ENCODE data around the gene TYMP. TPM values are rescaled to one million over a fixed set of nuclear protein-coding genes. Genes with fewer than 3 reads are reported as not detected.

The TYMP gene
- 31.7 and 36.5 TPM in 2 replicates for total RNA-seq

GRCh38 chr22:50529897-50530579, at the start of gene TYMP:
TYMP (minus strand) TSS chr22:50530012; CDS start chr22:50529709, 303 bp downstream.

GRCh38 chr22:50577987-50578775, 48.4 kb upstream of the TYMP start, which contains the start of gene CPT1B:
CPT1B (minus strand) TSS chr22:50578427; CDS start chr22:50577915, 512 bp downstream.

GRCh38 chr22:50562523-50563412, 33.0 kb upstream of the TYMP start, which contains the start of gene SYCE3:
SYCE3 (minus strand) TSS chr22:50562919; CDS start chr22:50556405, 6,514 bp downstream.

DNA sequence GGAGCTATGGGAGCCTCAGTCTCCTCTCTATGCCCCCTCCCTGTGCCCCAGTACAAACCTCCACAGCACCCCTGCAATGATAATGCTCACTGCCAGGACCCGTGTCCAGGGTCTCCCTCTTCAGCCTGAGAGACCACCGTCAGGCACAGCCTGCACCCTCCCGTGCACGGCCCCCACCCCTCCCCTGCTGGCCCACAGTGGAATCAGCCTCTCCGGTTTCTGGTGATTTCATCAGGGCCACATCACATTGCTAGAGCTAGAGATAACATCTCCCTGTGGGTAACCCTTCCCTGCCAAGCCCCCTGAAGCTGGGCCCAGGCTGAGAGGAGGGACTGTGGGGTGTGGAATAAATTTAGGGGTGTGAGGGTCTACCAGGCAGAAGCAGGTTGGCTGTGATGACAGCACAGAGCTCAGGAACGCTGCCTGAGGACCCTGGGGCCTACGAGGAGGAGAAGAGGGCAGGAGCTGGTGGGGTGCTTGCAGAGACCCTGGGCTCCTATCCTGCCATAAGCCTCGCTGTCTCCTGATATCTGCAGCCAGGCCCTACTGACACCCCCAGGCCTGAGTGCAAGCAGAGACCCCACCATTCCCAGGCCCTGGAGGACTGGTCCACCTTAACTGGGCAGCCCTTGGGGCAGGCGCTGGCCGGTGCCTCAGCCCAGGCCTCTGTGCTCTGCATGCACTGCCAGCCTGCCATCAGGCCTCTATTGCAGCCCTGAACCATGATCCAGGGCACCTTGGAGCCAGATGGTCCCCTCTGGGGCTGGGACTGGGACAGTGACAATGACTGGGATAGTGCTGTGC, 15.9 kb upstream of the TYMP start, which contains the start of gene KLHDC7B:
Gene KLHDC7B, plus strand, starts transcription at position 378 of the 804 bp plus-strand sequence. Its CDS starts 345 bp downstream, at position 723.

GRCh38 chr22:50525104-50525857, 4.5 kb downstream of the TYMP start, which contains the start of gene SCO2:
SCO2 (minus strand) TSS chr22:50525598; CDS start chr22:50524411, 1,187 bp downstream.

DNA sequence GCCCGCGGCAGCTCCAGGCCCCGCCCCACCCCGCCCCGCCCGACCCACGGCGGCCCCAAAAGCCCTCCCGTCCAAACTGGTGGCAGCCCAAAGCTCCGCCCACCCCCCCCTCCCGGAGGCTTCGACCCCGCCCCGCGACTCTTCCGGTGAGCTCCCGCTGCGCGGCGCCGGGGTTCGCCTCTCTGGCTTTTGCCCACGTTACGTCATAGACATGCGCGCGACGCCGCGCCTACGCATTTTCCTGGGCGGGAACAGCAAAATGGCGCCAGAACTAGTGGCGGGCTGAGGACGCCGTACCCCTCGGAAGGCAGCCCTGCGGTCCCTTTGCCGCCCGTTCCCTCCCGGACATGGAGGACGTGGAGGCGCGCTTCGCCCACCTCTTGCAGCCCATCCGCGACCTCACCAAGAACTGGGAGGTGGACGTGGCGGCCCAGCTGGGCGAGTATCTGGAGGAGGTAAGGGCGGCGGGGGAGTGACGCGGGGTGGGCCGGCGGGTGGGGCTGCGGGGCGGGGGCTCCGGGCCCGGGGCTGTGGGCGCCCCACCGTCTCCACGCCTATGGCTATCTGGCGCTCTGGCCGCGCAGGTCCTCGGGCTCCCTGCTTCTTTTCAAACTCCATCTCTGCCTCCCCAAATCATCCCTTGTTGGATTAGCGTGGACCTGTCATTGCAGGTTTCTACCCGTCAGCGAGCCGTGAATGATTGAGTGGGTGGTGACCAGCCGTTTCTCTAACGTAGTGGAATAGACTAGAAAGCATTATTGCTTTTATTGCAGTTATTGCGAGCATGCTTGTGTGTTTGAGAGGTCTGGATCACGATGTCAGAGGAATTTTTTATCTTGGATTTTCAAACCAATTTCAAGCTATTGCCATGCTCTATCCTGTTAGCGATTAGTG, 21.6 kb downstream of the TYMP start, which contains the start of gene NCAPH2:
Gene NCAPH2, plus strand, starts transcription at position 234 of the 894 bp plus-strand sequence. Its CDS starts 114 bp downstream, at position 348.

DNA sequence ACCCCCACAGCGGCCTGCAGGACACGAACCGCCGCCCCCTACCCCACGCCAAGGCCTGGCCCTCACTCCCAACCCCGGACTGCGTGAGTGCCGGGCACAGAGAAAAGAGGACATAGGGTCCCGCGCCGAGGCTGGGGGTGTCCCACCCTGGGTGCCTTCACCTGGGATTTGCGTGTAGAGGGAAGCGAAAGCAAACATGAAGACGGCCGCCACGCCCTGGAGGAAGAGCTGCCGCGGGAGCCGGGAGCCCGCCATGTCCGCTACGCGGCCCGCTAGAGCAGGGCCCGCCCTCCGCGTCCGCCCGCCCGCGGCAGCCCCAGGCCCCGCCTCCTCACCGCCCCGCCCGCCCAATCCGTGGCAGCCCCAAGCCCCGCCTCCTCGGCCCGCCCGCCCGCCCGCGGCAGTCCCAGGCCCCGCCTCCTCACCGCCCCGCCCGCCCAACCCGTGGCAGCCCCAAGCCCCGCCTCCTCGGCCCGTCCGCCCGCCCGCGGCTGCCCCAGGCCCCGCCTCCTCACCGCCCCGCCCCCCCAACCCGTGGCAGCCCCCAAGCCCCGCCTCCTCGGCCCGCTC, 22.3 kb downstream of the TYMP start, which contains the start of gene LMF2:
Gene LMF2, minus strand, starts transcription at position 282 of the 570 bp plus-strand sequence. Its CDS starts 27 bp downstream, at position 255.

DNA sequence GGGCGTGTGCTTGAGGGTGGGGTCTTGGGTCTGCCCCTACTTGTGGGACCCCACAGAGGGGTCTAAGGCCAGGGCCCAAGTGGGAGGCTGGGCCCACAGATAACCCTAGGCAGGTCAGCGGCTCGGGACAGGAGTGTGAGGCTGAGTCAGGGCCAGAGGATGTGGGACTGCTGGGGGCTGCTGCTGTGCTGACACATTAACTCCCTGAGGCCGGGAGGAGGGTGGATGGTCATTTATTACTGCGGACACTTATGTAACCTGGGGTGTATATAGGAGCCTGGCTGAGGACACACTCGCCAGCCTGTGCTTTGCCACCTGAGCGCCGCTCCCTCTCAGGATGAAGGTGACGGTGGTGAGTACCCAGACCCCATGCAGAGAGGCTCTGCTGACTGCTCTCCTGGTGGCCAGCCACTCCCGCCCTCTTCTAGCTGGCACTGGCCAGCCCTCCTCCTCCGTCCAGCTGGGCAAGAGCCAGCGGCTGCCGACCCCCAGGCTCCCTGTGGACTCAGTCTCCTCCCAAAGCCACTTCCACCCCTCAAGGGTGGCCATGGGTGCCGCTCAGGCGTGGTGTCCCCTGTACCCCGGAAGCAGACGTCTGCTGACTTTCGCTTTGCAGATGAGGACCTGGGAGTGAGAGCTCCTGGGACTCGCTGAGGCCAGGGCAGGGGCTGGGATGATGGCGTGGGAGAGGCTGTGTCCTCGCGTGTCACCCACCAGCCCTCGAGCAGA, 43.1 kb downstream of the TYMP start, which contains the start of gene MIOX:
Gene MIOX, plus strand, starts transcription at position 299 of the 729 bp plus-strand sequence. Its CDS starts 39 bp downstream, at position 338.

DNA sequence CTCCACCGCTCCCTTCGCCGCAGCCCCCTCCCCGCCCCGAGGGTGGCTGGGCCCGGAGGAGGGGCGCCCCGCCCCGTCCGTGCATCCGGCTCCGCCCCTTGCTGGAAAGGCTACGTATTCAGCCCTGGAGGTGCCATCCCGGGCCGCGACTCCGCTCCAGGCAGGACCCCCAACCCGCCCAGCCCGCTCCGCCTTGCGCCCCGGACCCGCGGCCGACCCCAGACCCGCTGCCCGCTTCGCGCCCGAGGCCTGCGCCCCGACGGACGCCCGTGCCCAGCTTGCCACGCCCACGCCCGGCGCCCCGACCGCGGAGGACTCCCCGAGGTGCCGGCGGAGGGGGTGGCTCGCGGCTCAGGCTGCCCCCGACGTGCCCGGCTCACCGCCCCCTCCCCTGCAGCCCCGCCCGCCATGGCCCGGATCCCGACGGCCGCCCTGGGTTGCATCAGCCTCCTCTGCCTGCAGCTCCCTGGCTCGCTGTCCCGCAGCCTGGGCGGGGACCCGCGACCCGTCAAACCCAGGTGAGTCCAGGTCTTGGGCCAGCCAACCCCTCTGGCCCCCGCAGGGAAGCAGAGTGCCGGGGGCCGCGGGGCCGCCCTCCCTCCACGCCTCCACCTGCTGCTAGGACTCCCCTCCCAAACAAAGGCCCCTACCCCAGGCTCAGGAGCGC, 48.2 kb downstream of the TYMP start, which contains the start of gene ADM2:
Gene ADM2, plus strand, starts transcription at position 104 of the 667 bp plus-strand sequence. Its CDS starts 305 bp downstream, at position 409.

Other genes with a start within 250 kb of the TYMP start
- 211 and 212 TPM in 2 replicates for gene PLXNB2, start 222.4 kb downstream of the TYMP start, total RNA-seq
- 1.1 and 1.4 TPM in 2 replicates for gene DENND6B, start 203.0 kb downstream of the TYMP start, total RNA-seq
- gene PPP6R2, start 186.7 kb downstream of the TYMP start, total RNA-seq = 31.6 and 39.3 TPM in 2 replicates
- gene SBF1, start 55.0 kb downstream of the TYMP start, total RNA-seq = 40.4 and 54.6 TPM in 2 replicates
- 2.0 and 9.4 TPM in 2 replicates for gene ADM2, start 48.5 kb downstream of the TYMP start, total RNA-seq
- not detected in 2 replicates for gene MIOX, start 43.2 kb downstream of the TYMP start, total RNA-seq
- 66.0 and 69.6 TPM in 2 replicates for gene LMF2, start 22.3 kb downstream of the TYMP start, total RNA-seq
- 17.7 and 20.5 TPM in 2 replicates for gene NCAPH2, start 21.8 kb downstream of the TYMP start, total RNA-seq
- 1.5 and 4.2 TPM in 2 replicates for gene SCO2, start 4.4 kb downstream of the TYMP start, total RNA-seq
- not detected in 2 replicates for gene KLHDC7B, start 15.9 kb upstream of the TYMP start, total RNA-seq
- 3.5 TPM in 1 of 2 replicates, not detected in the other for gene SYCE3, start 32.9 kb upstream of the TYMP start, total RNA-seq
- 0.12 and 0.98 TPM in 2 replicates for gene CPT1B, start 48.4 kb upstream of the TYMP start, total RNA-seq
- gene CHKB, start 52.8 kb upstream of the TYMP start, total RNA-seq = 16.0 and 18.5 TPM in 2 replicates
- gene MAPK8IP2, start 70.8 kb upstream of the TYMP start, total RNA-seq = 0.24 and 0.50 TPM in 2 replicates
- gene ARSA, start 98.1 kb upstream of the TYMP start, total RNA-seq = 41.6 and 47.2 TPM in 2 replicates
- 2.4 and 2.6 TPM in 2 replicates for gene SHANK3, start 142.8 kb upstream of the TYMP start, total RNA-seq
- gene ACR, start 208.2 kb upstream of the TYMP start, total RNA-seq = 0.19 TPM in 1 of 2 replicates, not detected in the other